A549 (cell line): ENCODE measurements around the gene YBX1.

Experiments used
- JUN ChIP-seq, 2 experiments: fragments of >200 bp; sonication (Bioruptor Twin); formaldehyde crosslinking; IDR thresholded peaks; 2 replicates in 1 of 2; 3 replicates in 1 of 2; pipeline ENCODE4 v1.6.1; 2016 to 2017
- MYC ChIP-seq: IDR thresholded peaks from 2 replicates; pipeline ENCODE4 v1.6.1; 2012; ENCODE audit warnings: mild to moderate bottlenecking, inconsistent platforms, low read length, improper control_type of control experiment, borderline replicate concordance
- TF ChIP-seq, protein P1 (sequence below): fragments of >200 bp; sonication (Bioruptor Twin); formaldehyde crosslinking; IDR thresholded peaks from 3 replicates; pipeline ENCODE4 v1.5.1; 2016
- TF ChIP-seq, protein P2 (sequence below): IDR thresholded peaks from 2 replicates; pipeline ENCODE4 v1.6.1; 2012

DNA sequence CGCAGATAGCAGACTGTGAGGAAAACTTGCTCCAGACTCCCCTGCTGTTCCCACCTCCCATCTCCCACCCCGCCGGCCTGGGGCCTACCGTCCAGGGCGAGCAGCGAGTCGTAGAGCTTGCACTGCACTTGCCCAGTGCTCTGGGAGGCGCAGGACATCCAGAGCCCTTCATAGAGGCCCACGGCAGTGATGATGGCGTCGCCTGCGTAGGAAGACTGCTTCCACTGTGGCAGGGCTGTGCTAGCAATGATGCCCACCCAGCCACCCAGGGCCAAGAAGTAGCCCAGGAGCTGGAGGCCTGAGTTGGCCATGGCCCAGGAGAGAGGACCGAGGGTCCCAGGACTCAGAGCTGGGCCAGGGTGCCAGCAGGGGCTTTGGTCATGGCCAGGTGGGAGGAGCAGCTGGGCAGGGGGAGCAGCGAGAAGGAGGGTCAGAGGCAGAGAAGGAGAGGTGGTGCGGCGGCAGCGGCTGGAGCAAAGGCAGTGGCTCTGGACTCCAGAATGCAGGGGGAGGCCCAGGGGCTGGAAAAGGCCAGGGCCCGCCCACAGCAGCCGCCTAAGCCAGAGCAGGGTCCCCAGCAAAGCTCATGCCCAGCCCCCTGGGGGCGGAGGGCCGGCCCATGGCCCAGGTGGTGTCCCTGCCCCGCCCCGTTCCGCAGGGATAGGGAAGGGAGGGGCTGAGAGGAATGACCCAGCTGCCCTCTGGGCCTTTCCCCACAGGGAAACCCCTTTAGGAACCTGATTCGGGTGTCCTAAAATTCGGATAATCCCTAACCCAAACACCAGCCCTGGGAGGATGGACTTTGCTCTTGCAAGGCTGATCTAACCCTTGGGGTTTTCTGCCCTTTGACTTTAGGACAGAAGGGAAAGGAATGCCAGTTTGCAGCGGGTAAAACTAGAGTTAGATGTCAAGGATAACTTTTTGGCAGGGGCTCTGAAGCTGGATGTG lies 57.8 kb downstream of the YBX1 start, which contains the start of gene CLDN19:
- TF ChIP-seq, protein P1, sequence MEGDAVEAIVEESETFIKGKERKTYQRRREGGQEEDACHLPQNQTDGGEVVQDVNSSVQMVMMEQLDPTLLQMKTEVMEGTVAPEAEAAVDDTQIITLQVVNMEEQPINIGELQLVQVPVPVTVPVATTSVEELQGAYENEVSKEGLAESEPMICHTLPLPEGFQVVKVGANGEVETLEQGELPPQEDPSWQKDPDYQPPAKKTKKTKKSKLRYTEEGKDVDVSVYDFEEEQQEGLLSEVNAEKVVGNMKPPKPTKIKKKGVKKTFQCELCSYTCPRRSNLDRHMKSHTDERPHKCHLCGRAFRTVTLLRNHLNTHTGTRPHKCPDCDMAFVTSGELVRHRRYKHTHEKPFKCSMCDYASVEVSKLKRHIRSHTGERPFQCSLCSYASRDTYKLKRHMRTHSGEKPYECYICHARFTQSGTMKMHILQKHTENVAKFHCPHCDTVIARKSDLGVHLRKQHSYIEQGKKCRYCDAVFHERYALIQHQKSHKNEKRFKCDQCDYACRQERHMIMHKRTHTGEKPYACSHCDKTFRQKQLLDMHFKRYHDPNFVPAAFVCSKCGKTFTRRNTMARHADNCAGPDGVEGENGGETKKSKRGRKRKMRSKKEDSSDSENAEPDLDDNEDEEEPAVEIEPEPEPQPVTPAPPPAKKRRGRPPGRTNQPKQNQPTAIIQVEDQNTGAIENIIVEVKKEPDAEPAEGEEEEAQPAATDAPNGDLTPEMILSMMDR: no peak
- TF ChIP-seq, protein P2, sequence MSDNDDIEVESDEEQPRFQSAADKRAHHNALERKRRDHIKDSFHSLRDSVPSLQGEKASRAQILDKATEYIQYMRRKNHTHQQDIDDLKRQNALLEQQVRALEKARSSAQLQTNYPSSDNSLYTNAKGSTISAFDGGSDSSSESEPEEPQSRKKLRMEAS: no peak
- TF ChIP-seq JUN (IDR thresholded peaks at IDR 0.05) (no peak), MYC (no peak)
